DMS 273 (cell line): ENCODE data around the gene SLX4IP.
A peak's percentile ranks its signal among the peaks of the same experiment; 100 is the strongest.

Experiments
- DNase-seq: peaks from one replicate; lab custom pipeline; 2025; ENCODE audit not compliant: unreplicated experiment; lab: John Stamatoyannopoulos, UW

Gene SLX4IP

GRCh38 chr20:10465135-10465534, 30.0 kb downstream of the SLX4IP start:
- DNase-seq: no peak

GRCh38 chr20:10466325-10466724, 31.2 kb downstream of the SLX4IP start:
- no peak for DNase-seq

- no peak for DNase-seq
Observed at GRCh38 chr20:10466855-10467254, 31.8 kb downstream of the SLX4IP start.

- no peak for DNase-seq
Observed at GRCh38 chr20:10467681-10468339, 32.7 kb downstream of the SLX4IP start.

GRCh38 chr20:10468340-10468845, 33.3 kb downstream of the SLX4IP start:
- no peak for DNase-seq

GRCh38 chr20:10469056-10469455, 34.0 kb downstream of the SLX4IP start:
- DNase-seq: no peak

- DNase-seq: peak; percentile 89
Observed at GRCh38 chr20:10469599-10469998, 34.5 kb downstream of the SLX4IP start.

- DNase-seq: no peak
Observed at GRCh38 chr20:10470276-10470675, 35.2 kb downstream of the SLX4IP start.

GRCh38 chr20:10472871-10473270, 37.8 kb downstream of the SLX4IP start:
- DNase-seq: no peak

- no peak for DNase-seq
Observed at GRCh38 chr20:10474606-10475184, 39.6 kb downstream of the SLX4IP start.

- no peak for DNase-seq
Observed at GRCh38 chr20:10475225-10475624, 40.1 kb downstream of the SLX4IP start.

- DNase-seq: no peak
Observed at GRCh38 chr20:10476319-10476724, 41.2 kb downstream of the SLX4IP start.

GRCh38 chr20:10478205-10478604, 43.1 kb downstream of the SLX4IP start:
- DNase-seq: no peak

- no peak for DNase-seq
Observed at GRCh38 chr20:10478930-10479329, 43.8 kb downstream of the SLX4IP start.

GRCh38 chr20:10481676-10482075, 46.6 kb downstream of the SLX4IP start:
- DNase-seq: peak; percentile 11

- DNase-seq: no peak
Observed at GRCh38 chr20:10483691-10484090, 48.6 kb downstream of the SLX4IP start.

- no peak for DNase-seq
Observed at GRCh38 chr20:10487142-10488136, 52.3 kb downstream of the SLX4IP start.

GRCh38 chr20:10488534-10488933, 53.4 kb downstream of the SLX4IP start:
- no peak for DNase-seq

- DNase-seq: no peak
Observed at GRCh38 chr20:10489853-10490252, 54.7 kb downstream of the SLX4IP start.

- no peak for DNase-seq
Observed at GRCh38 chr20:10490257-10490656, 55.2 kb downstream of the SLX4IP start.

GRCh38 chr20:10490706-10491105, 55.6 kb downstream of the SLX4IP start:
- peak; percentile 77 for DNase-seq

GRCh38 chr20:10492065-10492464, 57.0 kb downstream of the SLX4IP start:
- DNase-seq: no peak
